Measurements from ENCODE around the gene SETBP1.

The SETBP1 gene

DNA sequence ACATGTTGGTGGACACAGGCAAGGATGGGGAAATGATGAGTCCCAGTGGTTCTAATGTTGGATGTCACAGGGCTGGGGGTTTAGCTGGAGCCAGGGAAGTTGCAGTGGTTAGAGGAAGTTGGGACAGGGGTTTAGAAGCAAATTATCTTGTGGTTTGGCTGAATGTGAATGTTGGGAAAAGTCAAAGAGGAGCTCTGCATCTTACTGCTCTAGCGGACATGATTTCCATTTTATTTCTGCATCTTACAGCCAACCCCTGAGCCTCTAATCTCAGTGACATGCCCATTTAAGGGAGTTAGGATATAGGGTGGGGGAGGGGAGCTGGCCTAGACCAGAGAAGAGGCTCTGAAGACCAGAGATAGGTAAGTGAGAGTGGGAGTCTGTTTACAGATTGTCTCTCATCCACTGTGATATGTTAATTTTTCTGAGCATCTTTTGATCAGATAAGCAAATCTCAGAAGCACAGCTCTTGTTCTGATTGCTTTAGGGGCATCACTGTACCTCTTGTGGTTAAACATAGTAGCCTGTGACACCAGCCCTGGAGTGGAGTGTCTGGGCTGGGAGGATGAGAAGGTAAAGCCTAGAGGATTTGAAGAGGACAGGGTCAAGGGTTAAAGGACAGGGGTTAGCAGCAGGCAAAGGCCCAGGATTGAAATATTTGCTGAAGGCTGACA lies 43.6 kb downstream of the SETBP1 start:
- DNase-seq (ENCODE audit: low read depth) = no peak
- TF ChIP-seq, protein P1, sequence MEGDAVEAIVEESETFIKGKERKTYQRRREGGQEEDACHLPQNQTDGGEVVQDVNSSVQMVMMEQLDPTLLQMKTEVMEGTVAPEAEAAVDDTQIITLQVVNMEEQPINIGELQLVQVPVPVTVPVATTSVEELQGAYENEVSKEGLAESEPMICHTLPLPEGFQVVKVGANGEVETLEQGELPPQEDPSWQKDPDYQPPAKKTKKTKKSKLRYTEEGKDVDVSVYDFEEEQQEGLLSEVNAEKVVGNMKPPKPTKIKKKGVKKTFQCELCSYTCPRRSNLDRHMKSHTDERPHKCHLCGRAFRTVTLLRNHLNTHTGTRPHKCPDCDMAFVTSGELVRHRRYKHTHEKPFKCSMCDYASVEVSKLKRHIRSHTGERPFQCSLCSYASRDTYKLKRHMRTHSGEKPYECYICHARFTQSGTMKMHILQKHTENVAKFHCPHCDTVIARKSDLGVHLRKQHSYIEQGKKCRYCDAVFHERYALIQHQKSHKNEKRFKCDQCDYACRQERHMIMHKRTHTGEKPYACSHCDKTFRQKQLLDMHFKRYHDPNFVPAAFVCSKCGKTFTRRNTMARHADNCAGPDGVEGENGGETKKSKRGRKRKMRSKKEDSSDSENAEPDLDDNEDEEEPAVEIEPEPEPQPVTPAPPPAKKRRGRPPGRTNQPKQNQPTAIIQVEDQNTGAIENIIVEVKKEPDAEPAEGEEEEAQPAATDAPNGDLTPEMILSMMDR (IDR thresholded peaks at IDR 0.05; ENCODE audit: low read depth, low read length) = no peak
- TF ChIP-seq, protein P2, sequence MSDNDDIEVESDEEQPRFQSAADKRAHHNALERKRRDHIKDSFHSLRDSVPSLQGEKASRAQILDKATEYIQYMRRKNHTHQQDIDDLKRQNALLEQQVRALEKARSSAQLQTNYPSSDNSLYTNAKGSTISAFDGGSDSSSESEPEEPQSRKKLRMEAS (IDR thresholded peaks at IDR 0.05; ENCODE audit: low read depth, low read length) = no peak
- no peak for TF ChIP-seq MYC (IDR thresholded peaks at IDR 0.05; ENCODE audit: low read depth, low read length)
- TF ChIP-seq POLR2A (IDR thresholded peaks at IDR 0.05; ENCODE audit: extremely low read depth, insufficient read length) = no peak
- no peak overlapping the region for H3K4me3 ChIP-seq (ENCODE audit: low read depth, low read length)

DNA sequence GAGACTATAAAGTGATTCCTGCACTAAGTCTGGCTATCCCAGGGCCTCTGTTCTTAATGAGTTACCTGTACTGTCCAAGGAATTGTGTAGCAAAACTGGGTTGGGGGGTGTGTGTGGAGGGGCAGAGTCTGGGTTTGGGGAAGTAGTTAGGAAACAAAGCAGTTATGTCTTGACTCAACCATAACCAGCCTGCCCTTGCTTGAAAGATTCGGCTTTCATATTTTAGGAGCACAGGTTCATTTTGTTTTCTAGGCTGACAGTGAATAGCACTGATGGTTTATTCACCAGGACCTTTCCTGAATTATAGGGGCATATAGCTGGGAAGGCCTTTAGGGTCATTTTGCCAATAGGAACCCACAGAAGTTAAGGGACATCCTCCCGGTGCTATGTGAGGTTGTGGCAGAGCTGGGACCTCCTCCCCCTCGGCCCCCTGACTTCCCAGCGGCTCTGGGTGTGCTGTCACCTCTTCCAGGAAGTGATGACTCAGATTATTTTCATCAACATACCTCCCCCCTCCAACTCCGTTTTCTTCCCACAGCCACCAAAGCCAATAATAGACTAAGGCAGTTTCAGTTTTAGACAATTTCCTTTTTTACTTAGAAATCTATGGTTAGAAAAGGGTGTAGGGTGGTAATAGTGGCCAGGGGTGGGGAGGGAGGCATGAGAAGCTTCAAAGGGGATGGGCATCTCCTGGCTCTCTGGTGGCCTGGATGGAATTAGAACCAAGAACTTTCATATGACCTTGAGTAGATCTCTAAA lies 44.8 kb downstream of the SETBP1 start:
- DNase-seq (ENCODE audit: low read depth) = peak; percentile 44
- TF ChIP-seq, protein P1 (IDR thresholded peaks at IDR 0.05; ENCODE audit: low read depth, low read length) = no peak
- TF ChIP-seq MYC (IDR thresholded peaks at IDR 0.05; ENCODE audit: low read depth, low read length) = no peak
- no peak for TF ChIP-seq POLR2A (IDR thresholded peaks at IDR 0.05; ENCODE audit: extremely low read depth, insufficient read length)
- TF ChIP-seq, protein P2 (IDR thresholded peaks at IDR 0.05; ENCODE audit: low read depth, low read length) = no peak
- no peak overlapping the region for H3K4me3 ChIP-seq (ENCODE audit: low read depth, low read length)

DNA sequence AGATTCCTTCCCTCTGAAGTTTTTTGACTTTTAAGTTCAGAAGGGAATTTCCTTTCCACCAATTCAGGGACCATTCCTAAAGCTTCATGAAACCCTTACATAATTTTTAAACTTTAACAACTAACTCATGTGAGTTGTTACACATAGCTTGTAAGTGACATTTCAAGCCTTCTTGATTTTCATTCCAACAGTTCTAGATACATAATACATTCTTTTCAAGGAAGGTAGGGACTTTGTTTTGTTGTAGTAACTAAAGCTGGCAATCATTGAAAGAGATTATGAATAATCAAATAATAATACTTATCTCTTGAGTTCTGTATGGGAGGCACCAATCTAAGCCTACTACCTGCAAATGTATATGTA lies 45.4 kb downstream of the SETBP1 start:
- no peak overlapping the region for H3K4me3 ChIP-seq (ENCODE audit: low read depth, low read length)
- DNase-seq (ENCODE audit: low read depth) = no peak
- TF ChIP-seq, protein P1 (IDR thresholded peaks at IDR 0.05; ENCODE audit: low read depth, low read length) = no peak
- TF ChIP-seq, protein P2 (IDR thresholded peaks at IDR 0.05; ENCODE audit: low read depth, low read length) = no peak
- TF ChIP-seq MYC (IDR thresholded peaks at IDR 0.05; ENCODE audit: low read depth, low read length) (no peak), POLR2A (IDR thresholded peaks at IDR 0.05; ENCODE audit: extremely low read depth, insufficient read length) (no peak)

DNA sequence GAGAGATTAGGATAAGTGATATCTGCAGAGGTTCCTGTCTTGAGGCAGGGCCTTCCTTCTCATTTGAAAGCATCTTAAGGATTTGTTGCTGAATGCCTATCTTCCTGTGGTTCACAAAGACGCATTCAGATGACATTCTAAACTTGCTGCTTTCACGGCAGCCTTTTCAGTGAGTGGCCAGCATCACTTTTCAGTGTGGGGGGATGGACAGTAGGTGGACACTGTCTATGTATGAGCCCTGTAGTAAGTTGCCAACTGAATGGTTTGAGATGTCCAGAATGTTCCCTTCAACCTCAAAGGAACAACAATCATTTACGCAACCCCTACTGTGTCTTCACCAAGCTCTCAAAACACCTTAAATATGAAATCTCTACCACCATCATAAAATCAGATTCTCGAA lies 46.6 kb downstream of the SETBP1 start:
- no peak overlapping the region for H3K4me3 ChIP-seq (ENCODE audit: low read depth, low read length)
- TF ChIP-seq POLR2A (IDR thresholded peaks at IDR 0.05; ENCODE audit: extremely low read depth, insufficient read length) (no peak), MYC (IDR thresholded peaks at IDR 0.05; ENCODE audit: low read depth, low read length) (no peak)
- TF ChIP-seq, protein P2 (IDR thresholded peaks at IDR 0.05; ENCODE audit: low read depth, low read length) = no peak
- TF ChIP-seq, protein P1 (IDR thresholded peaks at IDR 0.05; ENCODE audit: low read depth, low read length) = no peak

DNA sequence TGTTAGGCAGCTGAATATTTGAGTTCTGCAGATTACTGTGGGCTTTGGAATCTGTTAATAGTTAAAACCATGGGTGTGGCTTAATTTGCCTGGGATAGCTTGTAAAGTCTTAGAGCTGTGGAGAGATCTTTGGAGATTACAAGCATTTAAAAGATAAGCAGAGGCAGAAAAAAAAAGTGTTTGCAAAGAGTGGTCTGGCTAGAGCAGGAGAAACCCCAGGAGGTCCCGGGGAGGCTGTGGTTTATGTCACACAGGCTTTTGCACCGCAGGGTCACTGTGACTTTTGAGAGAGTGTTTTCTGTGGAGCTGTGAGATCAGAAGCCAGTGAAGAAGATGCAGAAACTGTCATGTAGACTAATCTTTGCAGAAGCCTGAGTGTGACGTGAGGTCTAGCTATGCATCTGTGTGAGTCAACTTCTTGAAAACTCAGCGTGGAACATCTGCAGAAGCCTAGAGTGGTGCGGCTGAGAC lies 49.0 kb downstream of the SETBP1 start:
- no peak for TF ChIP-seq MYC (IDR thresholded peaks at IDR 0.05; ENCODE audit: low read depth, low read length)
- no peak for TF ChIP-seq POLR2A (IDR thresholded peaks at IDR 0.05; ENCODE audit: extremely low read depth, insufficient read length)
- TF ChIP-seq, protein P1 (IDR thresholded peaks at IDR 0.05; ENCODE audit: low read depth, low read length) = no peak
- TF ChIP-seq, protein P2 (IDR thresholded peaks at IDR 0.05; ENCODE audit: low read depth, low read length) = no peak
- DNase-seq (ENCODE audit: low read depth) = peak; percentile 58
- no peak overlapping the region for H3K4me3 ChIP-seq (ENCODE audit: low read depth, low read length)

More for the DNA sequence above, 46.6 kb downstream of the SETBP1 start:
- no peak for DNase-seq (ENCODE audit: low read depth)

Measured in NB4 (cell line).